ENCODE results near the gene PASK.

Gene PASK

DNA sequence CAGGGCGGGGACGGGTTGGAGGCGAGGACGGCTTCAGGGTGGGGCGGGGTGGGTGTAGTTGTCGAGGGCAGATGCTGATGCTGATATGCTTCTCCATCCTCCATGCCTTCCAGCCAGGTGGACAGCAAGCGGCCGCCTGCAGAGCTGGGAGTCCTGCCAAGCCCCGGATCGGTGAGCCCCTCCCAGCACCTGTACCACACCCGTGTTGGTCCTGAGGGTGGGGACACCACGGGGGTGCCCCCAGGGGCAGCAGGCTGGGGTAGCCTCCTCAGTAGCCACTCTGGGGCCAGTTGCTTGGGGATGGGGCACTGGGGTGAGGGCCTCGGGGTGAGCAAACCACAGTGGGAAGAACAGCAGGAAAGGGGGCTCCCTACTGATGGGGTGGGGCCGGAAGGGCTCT lies 41.8 kb upstream of the PASK start:
- H3K4me3 ChIP-seq (ENCODE audit: low read length): no peak overlapping the region
- TF ChIP-seq, protein P1, sequence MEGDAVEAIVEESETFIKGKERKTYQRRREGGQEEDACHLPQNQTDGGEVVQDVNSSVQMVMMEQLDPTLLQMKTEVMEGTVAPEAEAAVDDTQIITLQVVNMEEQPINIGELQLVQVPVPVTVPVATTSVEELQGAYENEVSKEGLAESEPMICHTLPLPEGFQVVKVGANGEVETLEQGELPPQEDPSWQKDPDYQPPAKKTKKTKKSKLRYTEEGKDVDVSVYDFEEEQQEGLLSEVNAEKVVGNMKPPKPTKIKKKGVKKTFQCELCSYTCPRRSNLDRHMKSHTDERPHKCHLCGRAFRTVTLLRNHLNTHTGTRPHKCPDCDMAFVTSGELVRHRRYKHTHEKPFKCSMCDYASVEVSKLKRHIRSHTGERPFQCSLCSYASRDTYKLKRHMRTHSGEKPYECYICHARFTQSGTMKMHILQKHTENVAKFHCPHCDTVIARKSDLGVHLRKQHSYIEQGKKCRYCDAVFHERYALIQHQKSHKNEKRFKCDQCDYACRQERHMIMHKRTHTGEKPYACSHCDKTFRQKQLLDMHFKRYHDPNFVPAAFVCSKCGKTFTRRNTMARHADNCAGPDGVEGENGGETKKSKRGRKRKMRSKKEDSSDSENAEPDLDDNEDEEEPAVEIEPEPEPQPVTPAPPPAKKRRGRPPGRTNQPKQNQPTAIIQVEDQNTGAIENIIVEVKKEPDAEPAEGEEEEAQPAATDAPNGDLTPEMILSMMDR (conservative IDR thresholded peaks at IDR 0.05; ENCODE audit: low read length): no peak
- no peak for DNase-seq (ENCODE audit: low read depth)

DNA sequence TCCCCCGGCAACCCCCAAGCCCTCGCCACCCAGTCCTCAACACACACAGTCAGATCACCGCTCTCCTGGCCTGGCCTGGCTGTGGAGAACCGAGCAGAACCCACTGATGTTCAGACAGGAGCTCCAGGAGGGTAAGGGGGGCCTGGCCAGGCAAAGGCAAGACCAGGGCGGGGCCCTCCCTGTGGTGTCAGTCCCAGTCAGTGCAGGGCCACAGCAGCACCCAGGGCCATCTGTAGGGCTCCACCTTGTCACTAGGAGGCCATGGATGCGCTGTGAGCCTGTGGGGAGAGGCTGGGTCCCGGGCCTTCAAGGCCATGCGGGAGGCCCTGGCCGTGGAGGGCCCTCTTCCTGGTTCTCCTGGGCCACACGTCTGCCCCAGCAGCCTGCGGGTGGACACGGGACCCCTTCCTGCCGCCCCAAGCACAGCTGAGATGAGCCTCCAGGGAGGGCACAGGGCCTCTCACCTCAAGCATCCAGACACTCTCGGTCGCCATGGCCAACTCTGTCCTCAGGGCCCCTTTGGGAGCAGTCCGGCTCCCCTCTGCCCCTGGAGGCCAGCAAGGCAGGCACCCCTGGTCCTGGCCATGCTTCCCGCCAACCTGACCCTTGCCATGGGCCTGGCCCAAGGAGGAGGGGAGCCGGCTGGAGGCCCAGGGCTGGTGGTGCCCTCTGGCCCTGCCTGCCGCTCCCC lies 41.2 kb upstream of the PASK start:
- TF ChIP-seq, protein P1 (conservative IDR thresholded peaks at IDR 0.05; ENCODE audit: low read length): no peak
- DNase-seq (ENCODE audit: low read depth): no peak
- no peak overlapping the region for H3K4me3 ChIP-seq (ENCODE audit: low read length)

DNA sequence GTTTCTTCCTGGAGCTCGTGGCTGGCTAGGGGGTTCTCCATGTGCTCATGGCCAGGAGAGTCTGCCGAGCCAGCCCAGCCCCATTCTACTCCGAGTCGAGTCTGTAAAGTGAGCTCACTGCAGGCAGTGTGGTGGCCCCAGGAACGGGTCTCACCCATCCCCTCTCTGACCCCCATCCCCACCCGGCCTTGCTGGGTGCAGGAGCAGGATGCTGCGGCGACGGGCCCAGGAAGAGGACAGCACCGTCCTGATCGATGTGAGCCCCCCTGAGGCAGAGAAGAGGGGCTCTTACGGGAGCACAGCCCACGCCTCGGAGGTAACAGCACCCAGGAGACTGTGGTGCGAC lies 40.6 kb upstream of the PASK start:
- no peak overlapping the region for H3K4me3 ChIP-seq (ENCODE audit: low read length)
- TF ChIP-seq, protein P1 (conservative IDR thresholded peaks at IDR 0.05; ENCODE audit: low read length): no peak
- DNase-seq (ENCODE audit: low read depth): no peak

DNA sequence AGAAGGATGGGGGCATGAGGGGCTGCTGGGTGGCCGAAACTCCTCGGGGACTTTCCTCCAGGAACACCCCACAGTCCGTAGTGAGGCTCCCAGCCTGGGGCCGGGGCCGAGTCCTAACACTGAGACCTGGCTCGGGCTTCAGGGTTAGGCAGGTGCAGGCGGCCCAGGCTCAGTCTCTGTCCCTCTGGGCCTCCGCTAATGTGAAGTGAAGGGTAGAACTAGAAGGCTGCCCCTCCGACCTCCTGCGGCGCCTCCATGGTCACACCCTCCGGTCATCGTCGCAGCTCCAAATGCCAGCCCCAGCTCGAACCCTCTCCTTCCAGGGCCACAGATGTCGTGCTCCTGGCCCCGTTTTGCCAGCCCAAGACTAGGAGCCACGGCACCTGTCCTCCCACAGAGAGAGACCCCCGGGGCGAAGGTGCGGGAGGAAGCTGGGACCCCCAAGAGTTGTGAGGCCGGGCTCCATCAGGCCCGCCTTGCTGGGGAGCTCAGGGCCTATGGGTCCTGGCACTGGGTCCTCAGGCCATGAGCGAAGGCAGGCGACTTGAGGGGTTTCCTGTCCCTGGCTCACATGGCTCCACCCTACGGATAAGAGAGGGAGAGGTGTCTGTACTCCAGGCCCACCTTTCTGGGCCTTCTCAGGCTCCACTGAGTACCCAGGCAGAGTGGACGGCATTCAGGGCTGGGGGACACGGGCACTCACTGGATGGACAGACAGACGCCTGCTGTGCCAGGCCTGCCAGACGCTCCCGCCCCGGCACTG lies 40.0 kb upstream of the PASK start:
- TF ChIP-seq, protein P1 (conservative IDR thresholded peaks at IDR 0.05; ENCODE audit: low read length): no peak
- DNase-seq (ENCODE audit: low read depth): no peak
- no peak overlapping the region for H3K4me3 ChIP-seq (ENCODE audit: low read length)

DNA sequence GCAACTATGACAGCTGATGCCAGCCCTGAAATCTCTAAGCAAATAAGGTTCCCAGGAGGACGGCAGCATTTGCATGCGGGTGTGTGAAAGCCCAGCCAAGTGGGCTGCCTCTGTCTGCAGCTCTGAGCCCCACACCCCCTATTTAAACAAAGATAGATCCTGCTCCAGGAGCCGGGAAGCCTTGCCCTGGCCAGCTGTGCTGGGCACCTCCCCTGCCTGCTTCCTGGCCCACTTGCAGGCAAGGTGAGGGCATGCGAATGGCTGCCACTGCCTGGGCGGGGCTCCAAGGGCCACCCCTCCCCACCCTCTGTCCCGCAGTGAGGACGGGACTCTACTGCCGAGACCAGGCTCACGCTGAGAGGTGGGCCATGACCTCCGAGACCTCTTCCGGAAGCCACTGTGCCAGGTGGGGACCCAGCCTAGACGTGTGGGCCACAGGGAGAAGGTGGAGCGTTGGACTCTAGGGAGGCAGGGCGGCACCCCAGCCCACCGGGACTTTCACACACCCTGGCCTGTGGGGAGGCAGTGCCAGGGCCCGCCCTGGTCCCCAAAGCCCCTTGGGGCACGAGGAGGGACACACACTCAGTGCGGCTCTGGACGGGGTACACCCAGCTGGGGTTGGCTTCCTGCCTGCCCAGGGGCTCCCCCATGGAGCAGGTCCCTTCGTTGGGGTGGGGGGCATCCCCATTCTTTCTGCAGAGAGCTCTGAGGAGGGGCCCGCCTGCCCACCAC lies 39.3 kb upstream of the PASK start, which contains the start of gene ANO7:
Gene ANO7, plus strand, starts transcription at position 317 of the 732 bp plus-strand sequence. CDS start 1,387 bp downstream, outside the sequence.
- no peak for DNase-seq (ENCODE audit: low read depth)

DNA sequence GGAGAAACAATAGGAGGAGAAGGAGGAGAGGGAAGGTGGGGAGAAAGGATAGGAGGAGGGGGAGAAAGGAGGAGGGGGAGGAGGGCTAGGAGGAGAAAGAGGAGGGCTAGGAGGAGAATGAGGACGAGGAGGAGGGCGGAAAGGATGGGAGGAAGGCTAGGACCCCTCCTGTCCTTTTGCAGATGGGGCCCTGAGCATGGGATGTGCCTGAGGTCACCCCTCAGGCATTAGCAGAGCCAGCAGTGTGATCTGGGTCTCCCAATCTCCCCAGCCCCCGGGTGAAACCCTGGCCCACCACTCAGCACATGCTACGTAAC lies 38.6 kb upstream of the PASK start:
- TF ChIP-seq, protein P1 (conservative IDR thresholded peaks at IDR 0.05; ENCODE audit: low read length): no peak
- no peak for DNase-seq (ENCODE audit: low read depth)
- no peak overlapping the region for H3K4me3 ChIP-seq (ENCODE audit: low read length)

More for the DNA sequence above, 39.3 kb upstream of the PASK start, which contains the start of gene ANO7:
- no peak within 1 kb of the TSS for H3K4me3 ChIP-seq (ENCODE audit: low read length)
- TF ChIP-seq, protein P1 (conservative IDR thresholded peaks at IDR 0.05; ENCODE audit: low read length): no peak

Data from AG10803 (cell line).